ENCODE data around the gene SLC25A21. TPM values are rescaled to one million over a fixed set of nuclear protein-coding genes. Genes with fewer than 3 reads are reported as not detected.
"Not testable (repeated sequence)": the region's sequence is repeated elsewhere in the genome, so short reads cannot be mapped to it uniquely, and the experiment has no call there.

SLC25A21 gene
- total RNA-seq, 6 experiments from 2014 or later = 0.09 to 0.37 (median 0.18) TPM; not detected in 1

GRCh38 chr14:36818794-36819384 lies 353.5 kb downstream of the SLC25A21 start:
- H3K4me1 ChIP-seq = no peaks in the 10 kb centered on the region
- intact Hi-C loops (cut with DNase I) = no loop called here
- no peak overlapping the region for H3K4me3 ChIP-seq
- DNase-seq = no peak
- H3K27me3 ChIP-seq = no peaks in the 10 kb centered on the region
- TF ChIP-seq CTCF (IDR thresholded peaks at IDR 0.05) (no peak), POLR2A (IDR thresholded peaks at IDR 0.05) (no peak)
- no peaks in the 10 kb centered on the region for H3K36me3 ChIP-seq
- 8% methylated on average over 2 of the region's 2 CpGs for WGBS (ENCODE audit: insufficient coverage, low coverage, low lambda C conversion rate, missing lambda C conversion rate)
- ATAC-seq = no peak
- no peak overlapping the region for H3K27ac ChIP-seq
- no peaks in the 10 kb centered on the region for H3K9me3 ChIP-seq

- H3K27ac ChIP-seq = no peak overlapping the region
- H3K27me3 ChIP-seq = no peaks in the 10 kb centered on the region
- H3K4me3 ChIP-seq = no peak overlapping the region
- no peaks in the 10 kb centered on the region for H3K4me1 ChIP-seq
- WGBS (ENCODE audit: insufficient coverage, low coverage, low lambda C conversion rate, missing lambda C conversion rate) = 17% methylated on average over 2 of the region's 2 CpGs
- no peaks in the 10 kb centered on the region for H3K36me3 ChIP-seq
- intact Hi-C loops (cut with DNase I) = no loop called here
- no peak for DNase-seq
- H3K9me3 ChIP-seq = no peaks in the 10 kb centered on the region
- TF ChIP-seq CTCF (IDR thresholded peaks at IDR 0.05) (no peak), POLR2A (IDR thresholded peaks at IDR 0.05) (no peak)
- ATAC-seq = no peak
Measured at GRCh38 chr14:36818246-36818645, 354.2 kb downstream of the SLC25A21 start.

- Histone ChIP-seq H3K9me3 (no peaks in the 10 kb centered on the region), H3K27ac (no peak overlapping the region), H3K4me3 (no peak overlapping the region), H3K4me1 (no peaks in the 10 kb centered on the region), H3K27me3 (no peaks in the 10 kb centered on the region), H3K36me3 (no peaks in the 10 kb centered on the region)
- intact Hi-C loops (cut with DNase I) = no loop called here
- TF ChIP-seq CTCF (IDR thresholded peaks at IDR 0.05) = no peak
- no peak for TF ChIP-seq POLR2A (IDR thresholded peaks at IDR 0.05)
- DNase-seq (no peak), ATAC-seq (no peak)
- 74% methylated on average over 7 of the region's 9 CpGs for WGBS (ENCODE audit: insufficient coverage, low coverage, low lambda C conversion rate, missing lambda C conversion rate)
Measured at GRCh38 chr14:36817071-36817930, 355.1 kb downstream of the SLC25A21 start.

- Histone ChIP-seq H3K4me1 (no peaks in the 10 kb centered on the region), H3K4me3 (no peak overlapping the region), H3K27me3 (no peaks in the 10 kb centered on the region), H3K9me3 (no peaks in the 10 kb centered on the region), H3K36me3 (no peaks in the 10 kb centered on the region), H3K27ac (no peak overlapping the region)
- no peak for ATAC-seq
- TF ChIP-seq POLR2A (IDR thresholded peaks at IDR 0.05) (no peak), CTCF (IDR thresholded peaks at IDR 0.05) (no peak)
- intact Hi-C loops (cut with DNase I) = no loop called here
- no peak for DNase-seq
- 67% methylated on average over 5 of the region's 5 CpGs for WGBS (ENCODE audit: insufficient coverage, low coverage, low lambda C conversion rate, missing lambda C conversion rate)
Measured at GRCh38 chr14:36816481-36816880, 355.9 kb downstream of the SLC25A21 start.

GRCh38 chr14:36814783-36815182 lies 357.6 kb downstream of the SLC25A21 start:
- DNase-seq; H3K36me3 ChIP-seq; H3K27ac ChIP-seq; H3K27me3 ChIP-seq; H3K9me3 ChIP-seq; intact Hi-C loops (cut with DNase I); ATAC-seq; H3K4me3 ChIP-seq; H3K4me1 ChIP-seq: not testable (repeated sequence)
- 85% methylated on average over 5 of the region's 5 CpGs for WGBS (ENCODE audit: insufficient coverage, low coverage, low lambda C conversion rate, missing lambda C conversion rate)
